PC-3 (cell line): ENCODE data around the gene KCNJ6.

Experiments used
- CTCF ChIP-seq: fragments of 300-600 bp; sonication (generic); conservative IDR thresholded peaks from 2 replicates; pipeline ENCODE4 v1.5.1; 2017; ENCODE audit warnings: antibody characterized with exemption, low read depth, mild to moderate bottlenecking, low read length
- EZH2 ChIP-seq: fragments of 300-600 bp; sonication (generic); IDR thresholded peaks from one replicate; pipeline ENCODE4 v1.6.1; 2017; ENCODE audit warnings: antibody characterized with exemption, mild to moderate bottlenecking, low read length; ENCODE audit not compliant: unreplicated experiment
- EZH2phosphoT487 ChIP-seq: fragments of 300-600 bp; sonication (generic); IDR thresholded peaks from 2 replicates; pipeline ENCODE4 v1.6.1; 2018; ENCODE audit warnings: mild to moderate bottlenecking, antibody characterized with exemption, low read length, borderline replicate concordance

- TF ChIP-seq CTCF, result no peak
- TF ChIP-seq EZH2phosphoT487, result no peak
- TF ChIP-seq EZH2, result no peak
Measured at GRCh38 chr21:37696936-37697335, 219.3 kb downstream of the KCNJ6 start.
